Lung (tissue), 12 donors: Measurements from ENCODE around the gene CTXND2. TPM values are rescaled to one million over a fixed set of nuclear protein-coding genes. Genes with fewer than 3 reads are reported as not detected.

Experiments
- ATAC-seq: fragments of 200-7000 bp; cut with Tn5 transposase; one replicate; pipeline ENCODE4 v1.9.1; 2020; ENCODE audit warnings: moderate number of reproducible peaks; ENCODE audit not compliant: insufficient read depth, low FRiP score
- DNase-seq, 3 donors: peaks; one replicate each; pipeline ENCODE4 v3.0.0-alpha.2; 2013 to 2017
- H3K27ac ChIP-seq, 2 donors: one replicate each; pipeline ENCODE4 v1.5.1; 2013; ENCODE audit warnings: mild to moderate bottlenecking in 2 of 2, moderate library complexity in 2 of 2, control low read depth in 1 of 2, inconsistent platforms in 1 of 2, low read depth in 1 of 2, low read length in 1 of 2
- H3K27me3 ChIP-seq, 3 donors: one replicate each; pipeline ENCODE4 v1.5.1; 2013; ENCODE audit warnings: low read length in 2 of 3; ENCODE audit not compliant: control insufficient read depth in 3 of 3, insufficient read depth in 3 of 3
- H3K36me3 ChIP-seq, 4 donors: one replicate each; pipeline ENCODE4 v1.5.1; 2013; ENCODE audit warnings: low read length in 4 of 4, mild to moderate bottlenecking in 1 of 4, moderate library complexity in 1 of 4; ENCODE audit not compliant: control insufficient read depth in 4 of 4, insufficient read depth in 4 of 4
- H3K4me1 ChIP-seq, 5 donors: one replicate each; pipeline ENCODE4 v1.5.1; 2013; ENCODE audit warnings: low read length in 5 of 5, mild to moderate bottlenecking in 2 of 5, moderate library complexity in 1 of 5; ENCODE audit not compliant: control insufficient read depth in 5 of 5, insufficient read depth in 5 of 5
- H3K4me3 ChIP-seq: one replicate; pipeline ENCODE4 v1.5.1; 2013; ENCODE audit warnings: mild to moderate bottlenecking, control low read depth, moderate library complexity
- H3K9ac ChIP-seq, 2 donors: one replicate each; pipeline ENCODE4 v1.5.1; 2013; ENCODE audit warnings: low read length in 2 of 2, control low read depth in 1 of 2; ENCODE audit not compliant: insufficient read depth in 1 of 2
- H3K9me3 ChIP-seq, 4 donors: one replicate each; pipeline ENCODE4 v1.5.1; 2013; ENCODE audit warnings: low read length in 3 of 4, mild to moderate bottlenecking in 1 of 4, moderate library complexity in 1 of 4; ENCODE audit not compliant: control insufficient read depth in 4 of 4, insufficient read depth in 3 of 4
- CTCF ChIP-seq: IDR thresholded peaks from 2 replicates; pipeline ENCODE4 v1.5.1; 2012; ENCODE audit warnings: mild to moderate bottlenecking; ENCODE audit errors: control extremely low read depth, extremely low read depth
- WGBS, 2 donors: extraction: QIAGEN DNeasy Blood & Tissue Kit; methylation state at CpG; one replicate each; pipeline ENCODE4 v1.1.7; 2013; 5-methylcytosine and 5-hydroxymethylcytosine counted together
- polyA plus RNA-seq, 2 donors: library from polyadenylated mRNA; stranded (reverse); fragments of 200-250 nt; gene quantifications; one replicate each; pipeline ENCODE4 v1.2.1, GENCODE V29; 2013
- total RNA-seq, 2 donors: library from RNA; depleted of rRNA in 1 of 2; stranded (reverse); fragments of >200 nt in 1 of 2; gene quantifications; one replicate each; pipeline ENCODE4 v1.2.1, GENCODE V29; 2014 to 2021
- donor health status: control.
- donor health status: control.
- donor health status: Bipolar disorder and iron deficiency.
- donor health status: healthy.
- donor health status: DM: yes; HTN: yes; CAD: no.

The CTXND2 gene
- total and polyA plus RNA-seq, 4 donors, result 0.02 TPM; not detected in 3

- H3K9ac ChIP-seq, result no peak overlapping the region
- no peak overlapping the region for H3K27ac ChIP-seq
- H3K27me3 ChIP-seq, result no peaks in the 10 kb centered on the region
- DNase-seq (no peak), ATAC-seq (no peak)
- H3K4me3 ChIP-seq, result no peak overlapping the region
- no peaks in the 10 kb centered on the region for H3K4me1 ChIP-seq
- 94 to 99% methylated on average over 5 of the region's 5 CpGs for WGBS, 2 donors
- H3K36me3 ChIP-seq, result no peaks in the 10 kb centered on the region
- no peak for TF ChIP-seq CTCF
- H3K9me3 ChIP-seq, result no peaks in the 10 kb centered on the region
Observed at GRCh38 chr1:150902346-150902745, 15.4 kb downstream of the CTXND2 start.

GRCh38 chr1:150902751-150903150 lies 15.8 kb downstream of the CTXND2 start:
- Histone ChIP-seq H3K27ac (no peak overlapping the region), H3K9me3 (no peaks in the 10 kb centered on the region), H3K27me3 (no peaks in the 10 kb centered on the region), H3K4me1 (no peaks in the 10 kb centered on the region), H3K9ac (no peak overlapping the region), H3K4me3 (no peak overlapping the region), H3K36me3 (no peaks in the 10 kb centered on the region)
- DNase-seq (no peak), ATAC-seq (no peak)
- 91 to 92% methylated on average over 1 of the region's 1 CpG for WGBS, 2 donors
- no peak for TF ChIP-seq CTCF

- H3K36me3 ChIP-seq, result no peaks in the 10 kb centered on the region
- DNase-seq (no peak), ATAC-seq (no peak)
- H3K9ac ChIP-seq, result no peak overlapping the region
- H3K4me3 ChIP-seq, result no peak overlapping the region
- H3K9me3 ChIP-seq, result no peaks in the 10 kb centered on the region
- no peaks in the 10 kb centered on the region for H3K4me1 ChIP-seq
- TF ChIP-seq CTCF, result no peak
- H3K27me3 ChIP-seq, result no peaks in the 10 kb centered on the region
- WGBS, 2 donors, result 96 to 97% methylated on average over 6 of the region's 6 CpGs
- no peak overlapping the region for H3K27ac ChIP-seq
Observed at GRCh38 chr1:150905301-150905700, 18.4 kb downstream of the CTXND2 start.

- no peak overlapping the region for H3K27ac ChIP-seq
- H3K4me3 ChIP-seq, result no peak overlapping the region
- no peak overlapping the region for H3K9ac ChIP-seq
- H3K4me1 ChIP-seq, result no peaks in the 10 kb centered on the region
- TF ChIP-seq CTCF, result no peak
- no peaks in the 10 kb centered on the region for H3K9me3 ChIP-seq
- no peak for ATAC-seq
- H3K36me3 ChIP-seq, result no peaks in the 10 kb centered on the region
- 66 to 74% methylated on average over 1 of the region's 1 CpG for WGBS, 2 donors
- H3K27me3 ChIP-seq, result no peaks in the 10 kb centered on the region
- DNase-seq, result peak in 1 of 3 donors; percentile 51
Observed at GRCh38 chr1:150906329-150906728, 19.4 kb downstream of the CTXND2 start.
